ES-I3 (cell line): ENCODE results near the gene ASL.
"Not testable (repeated sequence)": the region's sequence is repeated elsewhere in the genome, so short reads cannot be mapped to it uniquely, and the experiment has no call there.

Experiments used
- H3K36me3 ChIP-seq: 2 replicates; pipeline ENCODE4 v1.6.1; 2013; ENCODE audit warnings: mild to moderate bottlenecking, low read length, control low read depth, moderate library complexity; ENCODE audit not compliant: insufficient read depth
- H3K4me1 ChIP-seq: 2 replicates; pipeline ENCODE4 v1.6.1; 2013; ENCODE audit warnings: mild to moderate bottlenecking, control low read depth, low read length; ENCODE audit not compliant: insufficient read depth
- H3K9ac ChIP-seq: 2 replicates; pipeline ENCODE4 v1.6.1; 2013; ENCODE audit warnings: low read depth, mild to moderate bottlenecking, low read length, moderate library complexity
- H3K9me3 ChIP-seq: 2 replicates; pipeline ENCODE4 v1.6.1; 2013; ENCODE audit warnings: mild to moderate bottlenecking, low read length, moderate library complexity; ENCODE audit not compliant: control insufficient read depth, insufficient read depth

The ASL gene

DNA sequence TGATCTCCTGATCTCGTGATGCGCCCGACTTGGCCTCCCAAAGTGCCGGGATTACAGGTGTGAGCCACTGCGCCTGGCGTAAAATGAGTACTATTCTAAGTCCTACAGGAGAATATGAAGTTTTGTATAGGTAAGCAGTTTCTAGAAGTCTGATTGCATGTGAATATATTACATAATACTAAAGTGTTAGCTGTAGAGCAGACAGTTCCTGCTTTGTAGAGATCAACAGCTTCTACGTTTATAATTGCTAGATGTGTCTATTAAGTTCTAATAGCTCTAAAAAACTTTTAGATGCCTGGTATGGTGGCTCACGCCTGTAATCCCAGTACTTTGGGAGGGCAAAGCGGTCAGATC is 47.5 kb downstream of the ASL start:
- H3K4me1 ChIP-seq: peaks cover 6% of the 10 kb centered on the region; the same call in 1 of the 2 replicates
- no peaks in the 10 kb centered on the region for H3K9me3 ChIP-seq
- H3K9ac ChIP-seq: no peak overlapping the region; the same call in 1 of the 2 replicates
- H3K36me3 ChIP-seq: no peaks in the 10 kb centered on the region

DNA sequence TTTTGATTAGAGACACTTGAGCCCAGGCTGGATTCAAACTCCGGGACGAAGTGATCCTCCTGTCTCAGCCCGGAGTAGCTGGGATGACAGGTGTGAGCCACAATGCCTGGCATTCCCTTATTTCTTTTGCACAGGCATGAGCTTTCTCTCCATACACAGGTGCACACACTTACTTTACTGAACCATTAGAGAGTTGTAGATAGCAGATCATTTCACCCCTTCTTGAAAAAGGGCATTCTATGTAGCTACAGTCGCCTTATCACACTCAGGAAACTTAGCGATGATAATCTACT is 48.9 kb downstream of the ASL start:
- not testable (repeated sequence) for H3K36me3 ChIP-seq, H3K9ac ChIP-seq, H3K9me3 ChIP-seq, H3K4me1 ChIP-seq

DNA sequence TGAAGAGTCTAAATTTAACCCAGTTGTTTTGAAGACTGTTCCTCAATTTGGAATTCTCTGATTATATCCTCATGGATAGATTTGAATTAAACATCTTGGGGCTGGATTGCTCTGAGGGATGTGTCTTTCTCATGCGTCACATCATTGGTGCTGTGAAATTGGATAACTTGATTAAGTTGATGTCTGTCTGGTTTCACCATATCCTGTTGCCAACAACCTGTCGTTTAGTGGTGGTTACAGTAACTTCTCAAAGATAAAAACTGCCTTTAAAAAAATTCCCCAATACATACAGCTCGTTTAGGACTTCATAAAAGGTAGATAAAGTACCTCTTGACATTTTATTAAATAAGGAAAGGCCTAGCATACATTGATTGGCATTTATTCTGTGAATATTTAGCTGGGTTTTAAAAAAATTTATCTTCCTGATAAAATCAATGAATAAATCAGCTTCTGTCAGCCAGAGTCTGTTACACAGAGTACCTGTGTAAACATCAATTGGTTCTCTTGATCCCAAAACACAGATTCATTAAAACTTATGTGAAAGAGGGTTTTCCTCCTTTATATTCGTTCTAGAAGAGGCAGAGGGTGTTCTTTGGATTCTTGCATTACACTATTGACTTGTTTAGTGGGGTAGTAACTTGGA is 49.6 kb downstream of the ASL start:
- H3K36me3 ChIP-seq: no peaks in the 10 kb centered on the region
- no peak overlapping the region for H3K9ac ChIP-seq
- H3K9me3 ChIP-seq: no peaks in the 10 kb centered on the region
- peaks cover 6% of the 10 kb centered on the region; the same call in 1 of the 2 replicates for H3K4me1 ChIP-seq

DNA sequence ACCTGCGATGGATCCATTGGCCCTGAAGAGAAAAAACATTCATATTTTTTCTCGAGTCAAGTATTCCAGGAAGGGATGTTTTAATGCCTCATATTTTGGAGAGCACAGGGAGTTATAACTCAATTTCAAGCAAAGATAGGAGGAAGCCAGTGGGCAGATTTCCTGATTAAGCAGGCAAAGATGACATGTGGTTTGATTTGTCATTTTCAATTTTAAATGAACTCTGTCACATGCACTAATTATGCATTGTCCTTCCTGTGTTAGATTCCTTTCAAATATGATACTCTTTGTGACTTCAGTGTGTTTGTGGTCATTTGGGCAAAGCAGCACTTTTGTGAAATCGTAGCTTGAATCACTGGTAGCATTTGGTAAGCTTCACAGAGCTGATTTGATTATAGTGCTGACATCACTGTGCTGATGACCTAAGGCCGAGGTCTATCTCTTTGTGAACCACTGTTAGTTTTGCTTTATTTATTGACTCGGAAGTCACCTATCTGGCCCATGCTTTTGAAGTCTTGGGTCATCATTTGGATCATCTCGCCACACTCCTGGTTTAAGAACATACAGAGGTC is 50.2 kb downstream of the ASL start:
- not testable (repeated sequence) for H3K9ac ChIP-seq, H3K9me3 ChIP-seq, H3K36me3 ChIP-seq, H3K4me1 ChIP-seq

DNA sequence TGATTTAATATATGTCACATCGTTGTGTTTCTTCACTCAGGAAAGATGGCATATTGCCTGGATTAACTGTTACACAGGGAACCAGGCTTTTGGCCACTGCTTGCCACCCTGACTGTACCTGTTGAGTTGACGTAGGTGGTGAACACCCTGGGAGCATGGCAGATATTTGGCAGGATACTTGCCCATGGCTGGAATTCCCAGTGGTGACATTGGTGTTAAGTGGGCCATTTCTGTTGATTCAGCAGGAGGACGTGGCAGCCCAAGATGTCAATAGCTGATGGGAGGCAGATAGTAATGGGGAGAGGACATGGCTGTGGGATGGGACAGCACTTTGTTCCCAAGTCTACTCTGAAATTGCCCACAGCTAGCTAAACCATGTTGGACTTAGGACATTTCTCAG is 51.6 kb downstream of the ASL start:
- not testable (repeated sequence) for H3K4me1 ChIP-seq, H3K9me3 ChIP-seq, H3K36me3 ChIP-seq, H3K9ac ChIP-seq

DNA sequence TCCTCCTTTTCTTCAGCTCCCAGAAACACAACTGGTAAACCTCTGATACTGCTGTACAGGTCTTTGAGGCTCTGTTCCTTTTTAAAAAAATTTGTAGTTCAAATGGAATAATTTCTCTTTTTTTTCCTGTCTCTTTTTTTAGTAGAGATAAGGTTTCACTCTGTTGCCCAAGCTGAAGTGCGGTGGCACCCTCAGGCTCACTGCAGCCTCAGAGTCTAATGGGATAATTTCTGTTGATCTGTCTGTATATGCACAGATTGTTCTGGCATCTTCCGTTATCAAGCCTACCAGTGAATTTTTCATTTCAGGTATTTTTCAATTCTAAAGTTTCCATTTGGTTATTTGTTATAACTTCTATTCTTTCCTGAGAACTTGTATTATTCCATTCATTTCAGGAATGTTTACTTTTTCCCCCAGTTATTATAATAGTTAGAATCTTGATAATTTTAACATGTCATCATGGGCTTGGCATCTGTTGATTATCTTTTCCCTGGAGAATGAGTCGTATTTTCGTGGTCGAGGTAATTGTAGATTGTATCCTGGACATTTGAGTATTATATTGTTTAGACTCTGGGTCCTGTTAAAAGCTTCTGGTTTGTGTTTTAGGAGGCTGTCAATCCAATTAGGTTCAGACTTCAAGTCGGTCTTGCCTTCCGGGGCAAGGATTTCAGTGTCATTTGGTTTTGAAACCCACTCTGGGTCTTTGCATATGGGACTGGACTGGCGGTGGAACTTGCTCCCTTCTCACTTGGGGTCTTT is 63.6 kb downstream of the ASL start:
- no peaks in the 10 kb centered on the region for H3K9me3 ChIP-seq
- peaks cover 13% of the 10 kb centered on the region for H3K36me3 ChIP-seq
- no peak overlapping the region for H3K9ac ChIP-seq
- no peaks in the 10 kb centered on the region for H3K4me1 ChIP-seq

DNA sequence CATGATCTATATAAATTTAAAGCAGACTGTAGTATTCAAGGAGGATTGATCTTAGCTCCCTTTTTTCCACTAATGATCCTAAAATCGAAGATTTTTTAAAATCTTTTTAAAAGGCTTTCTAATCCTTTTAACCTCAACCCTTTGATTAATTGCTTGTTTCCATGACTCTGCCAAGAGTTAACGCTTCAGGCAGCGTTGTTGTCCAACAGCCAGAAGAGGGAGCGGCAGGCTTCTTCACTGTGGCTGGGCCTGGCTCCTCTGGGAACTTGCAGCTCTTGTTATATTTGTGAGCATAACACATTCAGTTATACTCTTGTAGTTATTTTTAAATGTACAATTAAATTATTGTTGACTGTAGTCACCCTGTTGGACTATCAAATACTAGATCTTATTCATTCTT is 65.3 kb downstream of the ASL start:
- H3K4me1 ChIP-seq: no peaks in the 10 kb centered on the region
- no peaks in the 10 kb centered on the region for H3K9me3 ChIP-seq
- H3K9ac ChIP-seq: no peak overlapping the region
- peaks cover 10% of the 10 kb centered on the region for H3K36me3 ChIP-seq

DNA sequence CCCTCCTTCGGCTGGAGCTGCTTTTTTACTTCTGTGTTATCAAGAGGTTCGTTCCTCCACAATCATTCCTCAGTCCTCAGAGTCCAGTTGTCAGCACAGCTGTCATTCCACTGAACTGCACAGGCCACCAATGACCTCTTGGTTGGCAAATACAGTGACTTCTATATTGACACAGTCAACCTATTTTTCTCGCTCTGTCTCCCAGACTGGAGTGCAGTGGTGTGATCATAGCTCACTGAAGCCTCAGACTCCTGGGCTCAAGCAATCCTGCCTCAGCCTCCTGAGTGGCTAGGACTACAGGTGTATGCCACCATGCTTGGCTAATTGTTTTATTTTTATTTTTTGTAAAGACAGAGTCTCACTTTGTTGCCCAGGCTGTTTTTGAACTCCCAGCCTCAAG is 66.7 kb downstream of the ASL start:
- peaks cover 10% of the 10 kb centered on the region for H3K36me3 ChIP-seq
- no peak overlapping the region for H3K9ac ChIP-seq
- H3K4me1 ChIP-seq: no peaks in the 10 kb centered on the region
- no peaks in the 10 kb centered on the region for H3K9me3 ChIP-seq

DNA sequence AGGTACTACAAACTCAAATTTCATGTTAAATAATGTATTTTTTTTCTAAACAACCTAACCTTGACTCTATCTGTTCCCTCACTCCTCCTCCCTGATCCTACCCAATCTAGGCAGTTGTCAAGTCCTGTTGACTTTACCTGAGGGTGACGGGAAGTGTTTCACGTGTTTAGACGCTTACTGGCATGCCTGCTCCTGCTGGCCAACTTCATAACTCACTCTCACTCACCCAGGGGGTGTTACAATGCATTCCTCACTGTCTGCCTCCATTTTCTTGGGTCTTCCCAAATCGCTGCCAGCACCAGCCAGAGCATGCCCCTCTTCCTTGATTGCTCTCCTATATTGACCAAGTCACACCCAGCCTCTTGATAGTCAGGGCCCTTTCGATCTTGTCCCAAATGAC is 67.4 kb downstream of the ASL start:
- H3K9me3 ChIP-seq: no peaks in the 10 kb centered on the region
- peaks cover 10% of the 10 kb centered on the region for H3K36me3 ChIP-seq
- no peak overlapping the region for H3K9ac ChIP-seq
- H3K4me1 ChIP-seq: no peaks in the 10 kb centered on the region
